ENCODE results near the gene DNAJC27.

DNAJC27 gene

DNA sequence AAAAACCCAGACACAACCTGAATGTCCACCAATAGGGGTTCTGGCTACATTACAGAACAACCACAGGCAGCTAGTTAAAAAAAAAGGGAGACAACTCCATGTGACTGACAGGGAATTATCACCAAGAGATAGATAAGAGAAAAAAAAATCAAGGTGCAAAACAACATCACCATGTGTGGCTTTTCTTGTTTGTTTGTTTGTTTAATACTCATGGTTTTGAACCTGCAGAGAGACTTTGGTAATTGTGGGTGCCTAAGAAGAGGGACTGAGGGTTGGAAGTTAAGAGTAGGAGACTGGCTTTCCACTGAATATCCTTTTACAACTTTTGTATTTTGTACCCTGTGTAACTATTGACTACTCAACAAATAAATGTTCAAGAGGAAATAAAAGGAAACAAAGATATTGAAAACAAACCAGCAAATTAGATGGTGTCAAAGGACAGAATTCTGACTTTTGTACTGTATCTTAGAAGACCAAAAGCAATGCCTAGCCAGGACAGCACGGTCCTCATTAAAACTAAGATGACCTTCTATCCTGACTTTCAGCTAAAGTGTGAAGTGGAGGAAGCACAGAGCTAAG, 22.5 kb upstream of the DNAJC27 start:
- no peak overlapping the region for H3K27ac ChIP-seq (ENCODE audit: insufficient read depth, low read depth, low read length, poor library complexity, severe bottlenecking)
- no peak overlapping the region for H3K4me3 ChIP-seq (ENCODE audit: insufficient read depth, low read depth, low read length)
- WGBS, 2 experiments, result 84 to 100% methylated on average over 1 of the region's 1 CpG

DNA sequence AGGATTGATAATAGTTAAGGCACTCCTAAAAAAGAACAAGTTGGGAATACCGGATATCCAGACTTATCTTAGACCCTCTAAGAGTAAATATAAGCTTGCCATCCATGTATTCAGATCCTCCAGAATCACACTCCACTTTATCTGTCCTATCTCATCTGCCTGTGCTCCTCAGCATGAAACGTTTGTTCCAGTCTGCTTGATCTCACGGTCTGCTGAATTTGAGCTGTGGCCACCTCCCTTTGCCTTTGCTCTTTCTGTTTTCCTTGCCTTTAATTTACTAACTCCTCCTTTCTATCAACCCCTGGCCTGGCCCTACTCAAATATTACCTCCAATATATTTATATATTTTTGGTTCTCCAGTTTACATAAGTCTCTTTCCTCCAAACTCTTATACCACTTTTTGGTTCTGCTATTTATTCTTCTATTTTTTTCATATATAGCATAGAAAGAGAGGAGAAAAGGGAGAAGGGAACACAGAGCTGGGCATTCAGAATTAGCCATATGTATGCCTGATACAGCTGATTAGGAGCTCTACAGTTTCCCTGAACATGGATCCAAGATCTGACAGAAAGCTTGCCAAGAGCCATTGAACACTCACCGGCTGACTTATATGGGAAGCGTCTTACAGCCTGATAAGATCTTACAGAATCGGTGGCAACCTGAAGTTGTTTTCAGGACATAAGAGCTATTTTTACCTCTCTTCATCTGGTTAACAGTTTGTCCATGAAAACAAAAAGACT, 21.8 kb upstream of the DNAJC27 start:
- no peaks in the 10 kb centered on the region for H3K36me3 ChIP-seq (ENCODE audit: control insufficient read depth, insufficient read depth, low read length)
- WGBS, 2 experiments, result 82 to 85% methylated on average over 6 of the region's 6 CpGs
- H3K4me3 ChIP-seq (ENCODE audit: insufficient read depth, low read depth, low read length), result no peak overlapping the region
- H3K27ac ChIP-seq (ENCODE audit: insufficient read depth, low read depth, low read length, poor library complexity, severe bottlenecking), result no peak overlapping the region
- H3K9me3 ChIP-seq (ENCODE audit: control insufficient read depth, low read length), result no peaks in the 10 kb centered on the region
- no peaks in the 10 kb centered on the region for H3K27me3 ChIP-seq (ENCODE audit: control insufficient read depth, insufficient read depth, low read length, poor library complexity, severe bottlenecking)
- H3K4me1 ChIP-seq (ENCODE audit: control insufficient read depth, insufficient read depth, low read length), result no peaks in the 10 kb centered on the region

More for the DNA sequence above, 22.5 kb upstream of the DNAJC27 start:
- no peaks in the 10 kb centered on the region for H3K4me1 ChIP-seq (ENCODE audit: control insufficient read depth, insufficient read depth, low read length)
- no peaks in the 10 kb centered on the region for H3K36me3 ChIP-seq (ENCODE audit: control insufficient read depth, insufficient read depth, low read length)
- no peaks in the 10 kb centered on the region for H3K27me3 ChIP-seq (ENCODE audit: control insufficient read depth, insufficient read depth, low read length, poor library complexity, severe bottlenecking)
- no peaks in the 10 kb centered on the region for H3K9me3 ChIP-seq (ENCODE audit: control insufficient read depth, low read length)

DNA sequence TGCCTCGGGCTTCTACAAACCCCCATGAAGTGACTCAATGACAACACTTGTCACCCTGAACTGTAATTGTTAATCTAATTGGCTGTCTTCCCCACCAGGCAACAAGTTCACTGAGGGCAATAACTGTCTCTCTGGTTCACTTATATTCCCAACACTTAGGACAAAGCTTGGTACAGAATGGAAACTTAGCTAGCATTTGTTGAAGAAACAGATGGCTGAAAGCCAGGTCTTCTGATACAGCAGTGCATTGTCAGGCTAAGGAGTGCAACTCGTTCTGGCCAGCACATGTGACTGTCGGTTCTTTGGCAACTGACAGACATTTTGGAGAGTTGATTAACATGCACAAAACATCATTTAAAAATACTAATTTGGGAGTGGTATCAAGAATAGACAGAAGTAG, 14.6 kb upstream of the DNAJC27 start:
- Histone ChIP-seq H3K36me3 (ENCODE audit: control insufficient read depth, insufficient read depth, low read length) (no peaks in the 10 kb centered on the region), H3K4me1 (ENCODE audit: control insufficient read depth, insufficient read depth, low read length) (peaks cover 6% of the 10 kb centered on the region), H3K9me3 (ENCODE audit: control insufficient read depth, low read length) (no peaks in the 10 kb centered on the region), H3K27me3 (ENCODE audit: control insufficient read depth, insufficient read depth, low read length, poor library complexity, severe bottlenecking) (no peaks in the 10 kb centered on the region), H3K4me3 (ENCODE audit: insufficient read depth, low read depth, low read length) (no peak overlapping the region), H3K27ac (ENCODE audit: insufficient read depth, low read depth, low read length, poor library complexity, severe bottlenecking) (no peak overlapping the region)
- 54 to 60% methylated on average over 3 of the region's 3 CpGs for WGBS, 2 experiments

DNA sequence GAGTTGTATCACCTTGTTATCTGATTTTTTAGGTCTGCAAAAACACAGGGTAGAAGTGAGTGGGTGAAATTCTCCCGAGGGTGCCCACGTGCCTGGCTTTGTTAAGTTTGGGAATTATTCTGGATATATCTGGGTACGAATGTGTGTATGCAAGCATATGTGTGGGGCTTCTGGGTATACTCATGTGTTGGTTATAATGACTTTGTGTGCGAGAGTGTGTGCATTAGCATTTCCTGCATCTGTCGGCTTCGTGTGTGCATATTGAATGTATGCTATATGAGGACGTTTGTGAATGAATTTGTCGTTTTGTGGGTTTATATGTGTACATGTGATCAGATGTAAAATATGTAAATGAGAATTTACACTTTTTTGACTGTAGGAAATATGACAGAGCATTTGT, 13.8 kb upstream of the DNAJC27 start:
- no peaks in the 10 kb centered on the region for H3K9me3 ChIP-seq (ENCODE audit: control insufficient read depth, low read length)
- no peaks in the 10 kb centered on the region for H3K27me3 ChIP-seq (ENCODE audit: control insufficient read depth, insufficient read depth, low read length, poor library complexity, severe bottlenecking)
- H3K27ac ChIP-seq (ENCODE audit: insufficient read depth, low read depth, low read length, poor library complexity, severe bottlenecking), result no peak overlapping the region
- H3K36me3 ChIP-seq (ENCODE audit: control insufficient read depth, insufficient read depth, low read length), result no peaks in the 10 kb centered on the region
- H3K4me3 ChIP-seq (ENCODE audit: insufficient read depth, low read depth, low read length), result no peak overlapping the region
- H3K4me1 ChIP-seq (ENCODE audit: control insufficient read depth, insufficient read depth, low read length), result peaks cover 6% of the 10 kb centered on the region
- 93 to 96% methylated on average over 8 of the region's 8 CpGs for WGBS, 2 experiments

DNA sequence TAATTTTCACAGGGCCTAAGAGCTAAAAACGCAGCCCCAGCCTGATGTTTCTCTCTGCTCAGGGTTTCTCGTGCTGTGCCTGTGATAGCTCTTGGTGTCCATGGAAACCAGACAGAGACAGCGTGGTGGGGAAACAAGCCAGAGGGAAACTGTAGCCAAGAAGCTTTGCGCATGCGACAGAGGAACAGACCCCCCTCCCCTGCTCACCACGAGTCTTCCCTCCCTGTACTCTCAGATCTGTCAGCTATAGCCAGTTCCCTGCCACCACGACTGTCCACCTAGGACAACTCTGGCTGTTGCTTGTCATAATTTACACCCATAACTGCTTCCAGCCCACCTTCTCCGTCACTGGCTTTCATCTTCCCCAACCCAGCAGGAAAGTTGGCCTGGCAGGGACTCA, 13.2 kb upstream of the DNAJC27 start:
- no peaks in the 10 kb centered on the region for H3K9me3 ChIP-seq (ENCODE audit: control insufficient read depth, low read length)
- H3K27ac ChIP-seq (ENCODE audit: insufficient read depth, low read depth, low read length, poor library complexity, severe bottlenecking), result no peak overlapping the region
- H3K4me1 ChIP-seq (ENCODE audit: control insufficient read depth, insufficient read depth, low read length), result peaks cover 6% of the 10 kb centered on the region
- no peaks in the 10 kb centered on the region for H3K27me3 ChIP-seq (ENCODE audit: control insufficient read depth, insufficient read depth, low read length, poor library complexity, severe bottlenecking)
- no peak overlapping the region for H3K4me3 ChIP-seq (ENCODE audit: insufficient read depth, low read depth, low read length)
- 43 to 49% methylated on average over 8 of the region's 8 CpGs for WGBS, 2 experiments
- no peaks in the 10 kb centered on the region for H3K36me3 ChIP-seq (ENCODE audit: control insufficient read depth, insufficient read depth, low read length)

DNA sequence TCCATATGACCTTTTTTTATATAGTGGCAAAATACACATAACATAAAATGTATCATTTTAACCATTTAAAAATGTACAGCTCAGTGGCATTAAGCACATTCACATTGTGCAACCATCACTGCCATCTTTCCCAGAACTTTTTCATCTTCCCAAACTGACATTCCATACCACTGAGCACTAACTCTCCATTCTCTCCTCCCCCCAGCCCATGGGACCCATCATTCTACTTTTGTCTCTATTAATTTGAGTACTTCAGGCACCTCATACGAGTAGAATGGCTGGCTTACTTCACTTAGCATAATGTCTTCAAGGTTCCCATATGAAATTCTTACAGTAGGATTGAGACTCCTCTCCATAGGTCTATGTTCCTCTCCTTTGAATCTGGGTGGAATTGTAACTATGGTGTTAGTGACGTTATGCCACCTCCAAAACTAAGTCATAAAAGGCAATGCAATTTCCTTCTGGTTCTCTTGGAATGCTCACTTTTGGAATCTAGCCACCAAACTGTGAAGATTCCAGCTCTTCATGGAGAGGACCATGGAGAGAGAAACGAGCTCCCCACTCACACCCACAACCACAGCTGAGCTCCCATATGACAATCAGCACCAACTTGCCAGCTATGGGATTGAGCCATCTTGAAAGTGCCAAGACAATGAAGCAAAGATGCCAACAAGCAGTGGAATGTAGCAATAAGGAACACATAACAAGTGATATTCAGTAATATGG, 9.8 kb upstream of the DNAJC27 start:
- Histone ChIP-seq H3K4me1 (ENCODE audit: control insufficient read depth, insufficient read depth, low read length) (peaks cover 6% of the 10 kb centered on the region), H3K36me3 (ENCODE audit: control insufficient read depth, insufficient read depth, low read length) (no peaks in the 10 kb centered on the region), H3K9me3 (ENCODE audit: control insufficient read depth, low read length) (no peaks in the 10 kb centered on the region), H3K4me3 (ENCODE audit: insufficient read depth, low read depth, low read length) (no peak overlapping the region), H3K27ac (ENCODE audit: insufficient read depth, low read depth, low read length, poor library complexity, severe bottlenecking) (no peak overlapping the region), H3K27me3 (ENCODE audit: control insufficient read depth, insufficient read depth, low read length, poor library complexity, severe bottlenecking) (no peaks in the 10 kb centered on the region)
- 80 to 91% methylated on average over 3 of the region's 3 CpGs for WGBS, 2 experiments

DNA sequence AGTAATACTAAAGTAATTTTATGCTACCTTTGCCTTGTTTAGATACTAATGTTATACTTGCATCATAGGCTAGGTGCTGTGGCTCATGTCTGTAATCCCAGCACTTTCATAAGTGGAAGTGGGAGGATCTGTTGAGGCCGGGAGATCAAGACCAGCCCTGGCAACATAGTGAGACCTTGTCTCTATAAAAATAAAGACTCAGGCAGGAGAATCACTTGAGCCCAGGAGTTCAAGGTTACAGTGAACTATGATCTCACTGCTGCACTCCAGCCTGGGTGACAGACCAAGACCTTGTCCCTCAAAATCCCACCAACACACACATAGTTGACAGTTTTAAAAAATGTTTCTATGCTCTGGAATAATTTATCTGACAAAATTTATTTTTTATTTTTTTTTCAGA, 6.9 kb upstream of the DNAJC27 start:
- WGBS, 2 experiments, result 88 to 89% methylated on average over 1 of the region's 1 CpG
- Histone ChIP-seq H3K4me1 (ENCODE audit: control insufficient read depth, insufficient read depth, low read length) (no peaks in the 10 kb centered on the region), H3K27me3 (ENCODE audit: control insufficient read depth, insufficient read depth, low read length, poor library complexity, severe bottlenecking) (no peaks in the 10 kb centered on the region), H3K4me3 (ENCODE audit: insufficient read depth, low read depth, low read length) (no peak overlapping the region), H3K36me3 (ENCODE audit: control insufficient read depth, insufficient read depth, low read length) (no peaks in the 10 kb centered on the region), H3K9me3 (ENCODE audit: control insufficient read depth, low read length) (no peaks in the 10 kb centered on the region), H3K27ac (ENCODE audit: insufficient read depth, low read depth, low read length, poor library complexity, severe bottlenecking) (no peak overlapping the region)

DNA sequence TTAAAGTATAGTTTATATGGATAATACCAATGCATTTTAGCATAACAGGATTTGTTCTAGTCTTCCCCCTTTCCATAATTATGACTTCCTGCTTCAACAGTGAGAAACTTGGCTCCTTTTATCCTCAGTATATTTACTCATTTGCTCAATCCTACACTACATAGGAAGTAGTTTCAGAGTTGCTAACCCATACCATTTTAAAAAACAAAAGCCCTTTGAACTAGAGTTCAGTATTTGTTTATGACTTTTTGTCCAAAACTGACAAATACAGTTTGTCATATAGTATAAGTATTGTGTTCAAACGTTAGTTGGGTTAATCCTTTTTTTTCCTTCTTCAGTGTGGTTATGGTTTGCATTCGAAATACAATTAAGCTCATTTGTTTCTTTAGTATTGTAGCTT, 5.9 kb upstream of the DNAJC27 start:
- H3K4me1 ChIP-seq (ENCODE audit: control insufficient read depth, insufficient read depth, low read length), result no peaks in the 10 kb centered on the region
- no peak overlapping the region for H3K27ac ChIP-seq (ENCODE audit: insufficient read depth, low read depth, low read length, poor library complexity, severe bottlenecking)
- WGBS, 2 experiments, result 95 to 100% methylated on average over 1 to 2 of the region's 2 CpGs

DNA sequence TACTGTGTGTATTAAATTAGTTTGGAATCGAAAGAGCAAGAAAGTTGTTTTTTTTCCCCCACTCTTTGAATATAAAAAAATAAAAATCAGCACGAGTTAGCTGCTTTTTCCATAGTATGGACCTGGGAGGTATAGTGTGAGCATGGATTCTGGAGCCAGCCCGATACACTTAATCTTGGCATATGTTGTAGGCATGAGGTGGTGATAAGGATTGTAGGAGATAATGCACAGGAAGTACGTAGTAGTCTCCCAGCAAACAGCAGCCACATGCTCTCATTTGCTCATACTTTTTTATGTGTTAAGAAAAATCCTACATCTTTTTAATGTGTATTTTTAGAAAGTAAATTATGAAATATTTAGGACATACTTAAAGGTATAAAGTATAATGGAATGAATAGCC, 2.1 kb upstream of the DNAJC27 start:
- H3K27ac ChIP-seq (ENCODE audit: insufficient read depth, low read depth, low read length, poor library complexity, severe bottlenecking), result no peak overlapping the region
- no peaks in the 10 kb centered on the region for H3K27me3 ChIP-seq (ENCODE audit: control insufficient read depth, insufficient read depth, low read length, poor library complexity, severe bottlenecking)
- no peaks in the 10 kb centered on the region for H3K9me3 ChIP-seq (ENCODE audit: control insufficient read depth, low read length)
- no peak overlapping the region for H3K4me3 ChIP-seq (ENCODE audit: insufficient read depth, low read depth, low read length)
- H3K36me3 ChIP-seq (ENCODE audit: control insufficient read depth, insufficient read depth, low read length), result no peaks in the 10 kb centered on the region
- WGBS, 2 experiments, result 96 to 97% methylated on average over 2 to 3 of the region's 4 CpGs
- H3K4me1 ChIP-seq (ENCODE audit: control insufficient read depth, insufficient read depth, low read length), result no peaks in the 10 kb centered on the region

More for the DNA sequence above, 5.9 kb upstream of the DNAJC27 start:
- Histone ChIP-seq H3K4me3 (ENCODE audit: insufficient read depth, low read depth, low read length) (no peak overlapping the region), H3K27me3 (ENCODE audit: control insufficient read depth, insufficient read depth, low read length, poor library complexity, severe bottlenecking) (no peaks in the 10 kb centered on the region), H3K9me3 (ENCODE audit: control insufficient read depth, low read length) (no peaks in the 10 kb centered on the region), H3K36me3 (ENCODE audit: control insufficient read depth, insufficient read depth, low read length) (no peaks in the 10 kb centered on the region)

DNA sequence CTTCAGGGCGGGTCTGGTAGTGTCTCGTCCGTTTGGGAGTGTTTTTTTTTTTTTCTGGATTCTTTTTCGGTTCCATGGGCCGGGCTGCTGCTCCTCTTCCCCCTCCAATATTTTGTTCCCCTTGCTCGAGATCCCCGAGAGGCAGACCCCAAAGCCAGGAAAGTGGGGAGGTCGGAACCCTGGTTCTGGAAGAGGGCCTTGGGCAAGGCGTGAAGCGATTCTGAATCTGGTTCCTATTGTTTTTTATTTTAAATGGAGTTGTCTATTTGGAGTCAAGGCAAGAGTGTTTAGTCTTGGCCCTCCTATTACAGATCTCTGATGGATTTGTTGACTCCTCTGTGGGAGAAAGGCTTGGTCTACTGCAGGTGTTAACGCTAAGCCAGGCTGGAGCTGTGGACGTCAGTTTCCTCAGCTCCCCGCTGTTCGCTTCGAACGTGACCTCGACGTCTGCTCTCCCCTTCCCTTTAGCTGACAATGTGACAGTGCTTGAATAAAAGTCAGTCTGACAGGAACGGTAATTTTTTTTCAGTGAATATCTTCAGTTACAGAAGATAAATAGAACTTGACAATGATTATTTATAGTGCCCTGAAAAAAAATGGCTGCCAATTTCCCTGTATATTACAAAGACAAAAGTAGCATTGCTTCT, 683 bp upstream of the DNAJC27 start:
- peak overlapping the region; percentile 84 for H3K4me3 ChIP-seq (ENCODE audit: insufficient read depth, low read depth, low read length)
- 1% methylated on average over 18 to 19 of the region's 19 CpGs for WGBS, 2 experiments
- no peaks in the 10 kb centered on the region for H3K36me3 ChIP-seq (ENCODE audit: control insufficient read depth, insufficient read depth, low read length)
- H3K9me3 ChIP-seq (ENCODE audit: control insufficient read depth, low read length), result no peaks in the 10 kb centered on the region
- H3K27ac ChIP-seq (ENCODE audit: insufficient read depth, low read depth, low read length, poor library complexity, severe bottlenecking), result peak overlapping the region; percentile 90
- no peaks in the 10 kb centered on the region for H3K27me3 ChIP-seq (ENCODE audit: control insufficient read depth, insufficient read depth, low read length, poor library complexity, severe bottlenecking)
- no peaks in the 10 kb centered on the region for H3K4me1 ChIP-seq (ENCODE audit: control insufficient read depth, insufficient read depth, low read length)
